Cardiac fibroblast (primary cell): ENCODE data around the gene SYT12.

Source experiments
- DNase-seq, 2 donors: peaks; one replicate each; pipeline versions ENCODE4 v3.0.0 to v3.0.0-alpha.2; 2010; ENCODE audit warnings: low read depth in 2 of 2
- H3K4me3 ChIP-seq, 2 donors: replicated peaks in 1 of 2; 1 replicate in 1 of 2; 2 replicates in 1 of 2; pipeline ENCODE4 v1.5.1; 2011; ENCODE audit warnings: low read depth in 2 of 2, low read length in 2 of 2, mild to moderate bottlenecking in 2 of 2, moderate library complexity in 1 of 2
- TF ChIP-seq, protein P1 (sequence below): IDR thresholded peaks from one replicate; pipeline ENCODE4 v1.5.1; 2011; ENCODE audit warnings: low read depth, mild to moderate bottlenecking, low read length, inconsistent platforms

Gene SYT12

DNA sequence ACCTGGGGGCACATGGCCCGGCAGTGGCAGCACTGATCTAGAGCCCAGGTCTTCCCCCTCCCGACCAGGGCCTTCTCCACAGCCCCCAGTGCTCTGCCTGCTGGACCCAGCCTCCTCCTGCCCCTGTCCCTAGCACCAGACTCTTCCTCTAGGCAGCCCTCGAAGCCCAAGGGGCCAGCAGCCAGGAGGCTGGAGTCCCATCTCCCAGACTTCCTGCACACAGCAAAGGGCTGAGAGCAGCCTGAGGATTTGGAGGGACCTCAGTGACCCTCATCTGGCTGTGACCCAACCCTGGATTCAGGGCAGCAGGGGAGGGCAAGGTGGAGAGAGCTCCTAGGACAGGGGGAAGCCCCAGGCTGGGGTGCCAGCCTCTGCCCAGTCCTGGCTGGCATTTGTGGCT, 36.7 kb downstream of the SYT12 start:
- TF ChIP-seq, protein P1, sequence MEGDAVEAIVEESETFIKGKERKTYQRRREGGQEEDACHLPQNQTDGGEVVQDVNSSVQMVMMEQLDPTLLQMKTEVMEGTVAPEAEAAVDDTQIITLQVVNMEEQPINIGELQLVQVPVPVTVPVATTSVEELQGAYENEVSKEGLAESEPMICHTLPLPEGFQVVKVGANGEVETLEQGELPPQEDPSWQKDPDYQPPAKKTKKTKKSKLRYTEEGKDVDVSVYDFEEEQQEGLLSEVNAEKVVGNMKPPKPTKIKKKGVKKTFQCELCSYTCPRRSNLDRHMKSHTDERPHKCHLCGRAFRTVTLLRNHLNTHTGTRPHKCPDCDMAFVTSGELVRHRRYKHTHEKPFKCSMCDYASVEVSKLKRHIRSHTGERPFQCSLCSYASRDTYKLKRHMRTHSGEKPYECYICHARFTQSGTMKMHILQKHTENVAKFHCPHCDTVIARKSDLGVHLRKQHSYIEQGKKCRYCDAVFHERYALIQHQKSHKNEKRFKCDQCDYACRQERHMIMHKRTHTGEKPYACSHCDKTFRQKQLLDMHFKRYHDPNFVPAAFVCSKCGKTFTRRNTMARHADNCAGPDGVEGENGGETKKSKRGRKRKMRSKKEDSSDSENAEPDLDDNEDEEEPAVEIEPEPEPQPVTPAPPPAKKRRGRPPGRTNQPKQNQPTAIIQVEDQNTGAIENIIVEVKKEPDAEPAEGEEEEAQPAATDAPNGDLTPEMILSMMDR = no peak
- H3K4me3 ChIP-seq = no peak overlapping the region
- no peak for DNase-seq

DNA sequence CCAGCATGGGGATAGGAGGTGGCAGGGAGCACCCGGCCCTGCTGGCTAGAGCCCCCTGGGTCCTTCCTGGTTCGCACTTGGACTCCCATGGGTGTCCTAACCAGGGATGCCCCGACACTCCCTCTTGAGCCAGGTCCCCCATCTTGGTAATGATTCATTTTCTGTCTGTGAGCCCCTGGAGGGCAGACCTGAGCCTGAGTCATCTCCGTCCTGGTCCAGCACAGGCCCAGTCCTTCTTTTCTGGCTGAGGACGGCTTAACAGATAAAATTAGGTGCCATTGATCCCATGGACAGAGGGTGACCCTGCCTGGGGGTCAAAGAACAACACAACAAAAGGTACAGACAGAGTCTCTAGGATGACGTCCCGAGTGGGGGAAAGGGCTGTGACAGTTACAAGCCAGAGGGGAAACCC, 37.2 kb downstream of the SYT12 start:
- TF ChIP-seq, protein P1 = no peak
- H3K4me3 ChIP-seq = no peak overlapping the region
- DNase-seq = peak in 1 of 2 donors; percentile 47

DNA sequence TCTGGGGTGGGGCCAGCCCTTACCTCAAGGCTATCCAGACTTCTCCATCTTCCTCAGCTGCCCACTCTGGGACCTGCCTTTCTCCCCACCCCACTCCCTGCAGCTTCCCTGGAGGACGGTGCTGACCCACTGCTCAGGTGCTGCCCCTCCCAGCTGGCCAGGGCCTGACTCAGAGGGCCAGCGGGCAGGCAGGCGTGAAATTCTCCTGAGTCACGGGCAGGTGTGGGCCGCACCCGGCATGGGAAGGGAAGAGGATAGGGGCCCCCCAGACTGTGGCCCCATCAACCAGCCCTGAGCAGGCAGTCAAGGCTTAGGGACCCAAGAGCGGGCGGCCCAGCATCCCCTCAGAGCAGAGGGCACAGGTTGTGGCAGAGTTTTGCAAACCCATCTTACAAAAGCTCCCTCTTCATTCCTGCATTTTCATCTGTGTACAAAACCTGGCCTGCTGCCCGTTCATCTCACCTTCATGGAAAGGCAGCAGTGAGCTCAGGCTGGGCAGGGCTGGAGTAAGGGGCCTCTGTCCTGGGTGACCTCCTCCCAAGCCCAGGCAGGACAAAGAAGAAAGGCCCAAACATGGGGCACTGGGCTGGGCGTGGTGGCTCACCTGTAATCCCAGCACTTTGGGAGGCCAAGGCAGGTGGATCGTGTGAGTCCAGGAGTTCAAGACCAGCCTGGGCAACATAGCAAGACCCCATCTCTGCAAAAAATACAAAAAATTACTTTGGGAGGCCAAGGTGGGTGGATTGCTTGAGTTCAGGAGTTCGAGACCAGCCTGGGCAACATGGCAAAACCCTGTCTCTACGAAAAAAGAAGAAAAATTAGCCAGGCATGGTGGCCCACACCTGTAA, 39.8 kb downstream of the SYT12 start:
- no peak overlapping the region for H3K4me3 ChIP-seq
- TF ChIP-seq, protein P1 = no peak
- no peak for DNase-seq

DNA sequence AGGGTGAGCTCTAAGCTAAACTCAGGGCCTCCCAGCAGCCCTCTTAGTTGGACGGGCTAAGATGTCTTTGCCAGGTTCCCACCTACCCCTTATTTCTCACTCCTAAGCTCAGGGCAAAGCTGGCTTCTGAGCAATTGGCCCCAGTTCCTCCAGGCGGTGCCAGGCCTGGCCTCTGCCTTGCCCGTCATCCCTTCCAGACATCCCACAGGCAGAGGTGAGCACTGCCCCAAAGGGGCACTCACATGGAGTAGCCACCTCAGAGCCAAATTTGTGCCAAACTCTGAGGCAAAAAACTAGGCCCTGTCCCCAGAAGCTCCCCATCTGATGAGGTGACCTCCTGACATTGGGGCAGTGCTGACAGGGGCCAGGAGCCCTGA, 43.4 kb downstream of the SYT12 start:
- TF ChIP-seq, protein P1 = no peak
- no peak overlapping the region for H3K4me3 ChIP-seq
- no peak for DNase-seq

DNA sequence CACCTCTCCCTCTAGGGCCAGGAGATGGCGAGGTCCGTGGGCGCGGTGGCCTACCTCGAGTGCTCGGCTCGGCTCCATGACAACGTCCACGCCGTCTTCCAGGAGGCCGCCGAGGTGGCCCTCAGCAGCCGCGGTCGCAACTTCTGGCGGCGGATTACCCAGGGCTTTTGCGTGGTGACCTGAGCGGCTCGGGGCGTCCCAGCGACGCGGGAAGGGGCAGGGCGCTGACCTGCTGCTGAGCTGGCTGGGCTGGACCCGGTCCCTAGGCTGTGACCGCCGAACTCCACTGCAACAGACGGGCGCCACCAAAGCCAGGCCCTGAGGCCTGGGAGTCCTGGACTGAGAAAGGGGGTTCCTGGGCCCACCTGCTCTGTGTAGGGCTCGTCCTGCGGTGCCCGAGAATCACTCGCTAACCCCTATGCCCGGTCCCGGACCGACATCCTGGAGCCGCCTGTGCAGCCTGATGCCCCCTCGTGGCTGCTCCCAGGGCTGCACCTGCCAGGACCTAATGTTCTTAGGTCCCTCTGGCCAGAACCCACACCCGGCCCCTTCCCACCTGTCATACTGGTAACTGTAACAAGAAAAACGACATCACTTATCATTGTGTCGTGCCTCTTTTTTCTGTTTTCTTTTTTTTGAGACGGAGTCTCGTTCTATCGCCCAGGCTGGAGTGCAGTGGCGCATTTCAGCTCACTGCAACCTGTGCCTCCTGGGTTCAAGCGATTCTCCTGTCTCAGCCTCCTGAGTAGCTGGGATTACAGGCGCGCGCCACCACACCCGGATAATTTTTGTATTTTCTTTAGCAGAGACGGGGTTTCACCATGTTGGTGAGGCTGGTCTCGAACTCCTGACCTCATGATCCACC, 48.7 kb downstream of the SYT12 start:
- H3K4me3 ChIP-seq = peak overlapping the region; percentile 11 to 46
- peak; percentile 81 to 83 for DNase-seq
- TF ChIP-seq, protein P1 = peak; percentile 98

DNA sequence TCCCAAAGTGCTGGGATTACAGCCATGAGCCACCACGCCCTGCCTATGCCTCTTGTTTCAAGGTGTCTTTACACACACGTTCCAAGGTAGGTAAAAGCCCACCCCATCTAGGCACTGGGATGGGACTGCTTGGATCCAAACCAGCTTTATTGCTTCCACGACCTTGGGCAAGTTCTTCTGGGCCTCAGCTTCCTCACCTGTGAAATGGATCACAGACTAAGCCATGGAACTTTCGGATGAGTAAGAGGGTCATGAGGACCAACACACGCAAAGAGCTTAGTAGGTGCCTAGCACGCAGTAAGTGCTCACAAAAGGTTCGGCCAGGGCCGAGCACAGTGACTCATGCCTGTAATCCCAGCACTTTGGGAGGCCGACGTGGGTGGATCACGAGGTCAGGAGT, 49.4 kb downstream of the SYT12 start:
- TF ChIP-seq, protein P1 = no peak
- no peak for DNase-seq
- no peak overlapping the region for H3K4me3 ChIP-seq
